Coronary artery (tissue), 2 donors: ENCODE results near the gene PCSK5.
"Not testable (repeated sequence)": the region's sequence is repeated elsewhere in the genome, so short reads cannot be mapped to it uniquely, and the experiment has no call there.

ENCODE experiments used
- DNase-seq: peaks from one replicate; pipeline ENCODE4 v3.0.0-alpha.2; 2017; ENCODE audit warnings: low spot score
- H3K27ac ChIP-seq, 2 donors: fragments of 200-600 bp; sonication (generic); one replicate each; pipeline ENCODE4 v1.5.1; 2016 to 2019
- H3K4me3 ChIP-seq: fragments of 200-600 bp; sonication (generic); 2 replicates; pipeline ENCODE4 v1.5.1; 2016; ENCODE audit warnings: mild to moderate bottlenecking, moderate library complexity
- TF ChIP-seq, protein P1 (sequence below): fragments of 200-600 bp; sonication (generic); IDR thresholded peaks from one replicate; pipeline ENCODE4 v1.5.1; 2019; ENCODE audit warnings: antibody characterized with exemption

The PCSK5 gene

DNA sequence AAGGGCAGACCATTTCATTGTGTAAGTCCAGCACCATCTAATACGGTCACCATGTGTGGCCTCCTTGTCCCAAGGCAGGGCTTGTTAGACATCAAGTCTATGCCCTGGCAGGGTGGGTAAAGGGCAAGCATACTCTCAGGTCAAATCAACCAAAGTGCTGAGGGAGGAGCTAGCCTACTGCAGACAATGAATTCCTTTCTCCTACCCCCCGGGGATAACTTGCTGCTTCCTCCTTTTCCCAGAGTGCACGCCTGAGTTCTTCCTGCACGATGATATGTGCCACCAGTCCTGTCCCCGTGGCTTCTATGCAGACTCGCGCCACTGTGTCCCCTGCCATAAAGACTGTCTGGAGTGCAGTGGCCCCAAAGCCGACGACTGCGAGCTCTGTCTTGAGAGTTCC lies 432.3 kb downstream of the PCSK5 start:
- no peak overlapping the region for H3K27ac ChIP-seq
- TF ChIP-seq, protein P1, sequence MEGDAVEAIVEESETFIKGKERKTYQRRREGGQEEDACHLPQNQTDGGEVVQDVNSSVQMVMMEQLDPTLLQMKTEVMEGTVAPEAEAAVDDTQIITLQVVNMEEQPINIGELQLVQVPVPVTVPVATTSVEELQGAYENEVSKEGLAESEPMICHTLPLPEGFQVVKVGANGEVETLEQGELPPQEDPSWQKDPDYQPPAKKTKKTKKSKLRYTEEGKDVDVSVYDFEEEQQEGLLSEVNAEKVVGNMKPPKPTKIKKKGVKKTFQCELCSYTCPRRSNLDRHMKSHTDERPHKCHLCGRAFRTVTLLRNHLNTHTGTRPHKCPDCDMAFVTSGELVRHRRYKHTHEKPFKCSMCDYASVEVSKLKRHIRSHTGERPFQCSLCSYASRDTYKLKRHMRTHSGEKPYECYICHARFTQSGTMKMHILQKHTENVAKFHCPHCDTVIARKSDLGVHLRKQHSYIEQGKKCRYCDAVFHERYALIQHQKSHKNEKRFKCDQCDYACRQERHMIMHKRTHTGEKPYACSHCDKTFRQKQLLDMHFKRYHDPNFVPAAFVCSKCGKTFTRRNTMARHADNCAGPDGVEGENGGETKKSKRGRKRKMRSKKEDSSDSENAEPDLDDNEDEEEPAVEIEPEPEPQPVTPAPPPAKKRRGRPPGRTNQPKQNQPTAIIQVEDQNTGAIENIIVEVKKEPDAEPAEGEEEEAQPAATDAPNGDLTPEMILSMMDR = no peak
- no peak overlapping the region for H3K4me3 ChIP-seq

GRCh38 chr9:76323490-76323889 lies 433.0 kb downstream of the PCSK5 start:
- DNase-seq = no peak
- Histone ChIP-seq H3K27ac (no peak overlapping the region), H3K4me3 (no peak overlapping the region)
- TF ChIP-seq, protein P1 = no peak

More for the DNA sequence above, 432.3 kb downstream of the PCSK5 start:
- no peak for DNase-seq

DNA sequence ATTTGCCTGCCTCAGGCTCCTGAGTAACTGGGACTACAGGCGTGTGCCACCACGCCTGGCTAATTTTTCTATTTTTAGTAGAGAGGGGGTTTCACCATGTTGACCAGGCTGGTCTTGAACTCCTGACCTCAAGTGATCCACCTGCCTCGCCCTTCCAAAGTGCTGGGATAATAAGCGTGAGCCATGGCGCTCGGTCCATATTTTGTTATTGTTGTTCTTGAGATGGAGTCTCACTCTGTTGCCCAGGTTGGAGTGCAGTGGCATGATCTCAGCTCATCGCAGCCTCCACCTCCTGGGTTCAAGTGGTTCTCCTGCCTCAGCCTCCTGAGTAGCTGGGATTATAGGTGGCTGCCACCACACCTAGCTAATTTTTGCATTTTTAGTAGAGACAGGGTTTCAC lies 433.6 kb downstream of the PCSK5 start:
- DNase-seq, H3K4me3 ChIP-seq, H3K27ac ChIP-seq: not testable (repeated sequence)

DNA sequence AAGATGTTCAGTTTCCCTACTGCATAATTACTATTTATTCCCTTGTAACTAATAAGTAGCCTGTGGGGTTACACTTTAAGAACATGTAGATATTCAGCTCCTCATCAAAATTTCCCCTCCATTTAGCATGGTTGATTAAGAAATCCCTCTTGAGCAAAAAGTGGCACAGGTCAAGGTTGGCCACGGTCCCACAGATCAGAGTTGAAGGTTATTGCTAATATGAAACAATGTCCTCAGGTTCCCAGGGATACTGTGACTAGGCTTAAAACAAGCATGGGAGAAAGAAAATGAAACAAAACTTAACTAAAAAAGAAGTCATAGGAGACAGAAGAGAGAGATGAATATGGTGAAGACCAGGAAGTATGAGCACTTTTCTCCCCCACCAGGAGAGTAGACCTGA lies 439.6 kb downstream of the PCSK5 start:
- TF ChIP-seq, protein P1 = no peak
- DNase-seq = no peak
- no peak overlapping the region for H3K4me3 ChIP-seq
- no peak overlapping the region for H3K27ac ChIP-seq

GRCh38 chr9:76333388-76333787 lies 442.9 kb downstream of the PCSK5 start:
- TF ChIP-seq, protein P1 = no peak
- no peak for DNase-seq
- Histone ChIP-seq H3K27ac (no peak overlapping the region), H3K4me3 (no peak overlapping the region)

- TF ChIP-seq, protein P1 = no peak
- no peak overlapping the region for H3K27ac ChIP-seq
- no peak overlapping the region for H3K4me3 ChIP-seq
- DNase-seq = no peak
Observed at GRCh38 chr9:76333964-76334363, 443.5 kb downstream of the PCSK5 start.

GRCh38 chr9:76336027-76336426 lies 445.6 kb downstream of the PCSK5 start:
- H3K4me3 ChIP-seq = no peak overlapping the region
- TF ChIP-seq, protein P1 = no peak
- no peak for DNase-seq

DNA sequence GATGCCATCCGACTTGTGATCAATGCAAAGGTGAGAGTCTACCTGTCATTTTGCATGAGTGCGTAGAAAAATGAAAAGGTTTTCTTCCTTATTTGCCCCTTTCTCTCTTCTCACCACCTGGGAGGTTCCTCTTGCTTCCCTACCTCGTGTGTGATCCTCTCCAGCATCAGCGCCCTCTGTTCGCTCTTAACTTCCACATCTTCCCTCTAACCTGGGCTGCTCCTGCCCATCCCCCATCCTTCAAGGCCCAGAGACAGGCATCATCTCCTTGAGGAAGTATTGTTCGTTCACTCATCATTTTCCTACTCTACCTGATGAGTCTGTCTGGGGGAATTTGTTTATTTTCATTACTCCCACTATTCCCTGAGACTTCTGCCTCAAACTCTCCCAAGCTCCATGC lies 447.9 kb downstream of the PCSK5 start:
- TF ChIP-seq, protein P1 = no peak
- no peak for DNase-seq
- H3K27ac ChIP-seq = no peak overlapping the region
- no peak overlapping the region for H3K4me3 ChIP-seq

More at GRCh38 chr9:76336027-76336426, 445.6 kb downstream of the PCSK5 start:
- no peak overlapping the region for H3K27ac ChIP-seq
